ENCODE results near the gene ABHD8. TPM values are rescaled to one million over a fixed set of nuclear protein-coding genes. Genes with fewer than 3 reads are reported as not detected.
A peak's percentile ranks its signal among the peaks of the same experiment; 100 is the strongest.

The ABHD8 gene
- total RNA-seq, 1 experiment from 2014 or later: 5.2 TPM

DNA sequence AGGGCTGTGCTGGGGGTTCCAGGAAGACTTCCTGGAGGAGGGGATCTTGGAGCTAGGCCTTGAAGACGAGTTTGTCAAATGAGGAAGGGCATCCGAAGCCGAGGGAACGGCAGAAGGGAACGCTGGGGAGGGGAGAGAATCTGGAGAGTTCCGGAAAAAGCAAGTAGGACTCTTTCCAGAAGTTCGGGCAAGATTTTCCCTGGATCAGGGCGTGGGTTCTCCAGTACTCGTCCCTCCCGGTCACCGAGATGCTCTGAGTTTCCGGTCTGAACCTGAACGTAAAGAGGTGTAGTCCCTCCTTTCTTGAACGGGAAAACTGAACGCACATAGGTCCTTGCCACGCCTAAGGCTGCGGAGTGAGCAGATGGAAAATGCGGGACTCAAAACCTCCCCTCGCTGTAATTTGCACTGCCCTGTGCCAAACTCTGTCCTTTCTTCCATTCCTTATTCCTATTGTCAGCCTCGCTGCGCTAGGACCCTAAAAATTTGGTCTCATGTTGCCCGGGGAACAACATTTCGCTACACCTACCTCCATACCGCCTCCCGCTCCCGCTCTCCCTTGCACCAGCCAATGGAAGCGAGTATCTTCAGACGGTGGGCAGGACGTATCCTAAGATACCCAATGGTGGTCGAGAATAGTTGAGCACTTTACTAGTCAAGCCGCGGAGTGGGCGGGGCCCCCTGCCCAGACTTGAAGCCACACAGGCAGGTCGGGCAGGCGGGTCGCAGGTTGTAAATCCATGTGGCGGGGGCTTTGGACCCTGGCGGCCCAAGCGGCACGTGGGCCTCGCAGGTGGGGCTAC is 33.8 kb upstream of the ABHD8 start, which contains the start of gene GTPBP3:
Gene GTPBP3 (plus strand): TSS at position 682 of the 803 bp plus-strand sequence. CDS start 59 bp downstream, at position 741.
- peaks cover 42 to 71% of the 10 kb centered on the region in 2 experiments for H3K4me1 ChIP-seq (ENCODE audit: control insufficient read depth in 1 of 2, insufficient read depth in 2 of 2, low read length in 2 of 2)
- ChIA-PET POLR2A (interaction anchor here (1.4 to 1.6 kb wide), 2 partner anchors 20 to 28 kb away, joined by 3 to 5 read pairs; partner anchors contain the start of gene DDA1), RAD21 (ENCODE audit: low non-redundant PET in 1 of 2, low total read pairs in 2 of 2, uncharacterized antibody in 2 of 2, unreplicated experiment in 2 of 2) (no interaction called here), CTCF (interaction anchor here (2.2 kb wide), 1 partner anchor 11 kb away, joined by 5 read pairs; no protein-coding TSS in a partner anchor)
- no peaks in the 10 kb centered on the region for H4K20me1 ChIP-seq (ENCODE audit: insufficient read depth)
- H3K27me3 ChIP-seq (ENCODE audit: insufficient read depth, low read length): no peaks in the 10 kb centered on the region
- peak within 1 kb of the TSS; percentile 89 for H3K9ac ChIP-seq (ENCODE audit: low read length)
- H3K36me3 ChIP-seq (ENCODE audit: control insufficient read depth in 1 of 2, insufficient read depth in 2 of 2, low read length in 2 of 2): peaks cover 3 to 9% of the 10 kb centered on the region in 2 experiments; a peak in 1 of 4 replicates
- TSS peak; percentile 80 for BruUV-seq (replicated peaks)
- no peaks in the 10 kb centered on the region for H3K9me2 ChIP-seq (ENCODE audit: insufficient read depth)
- intact Hi-C loops (cut with micrococcal nuclease): no loop called here
- peak within 1 kb of the TSS; percentile 85 to 99 for H3K4me3 ChIP-seq (replicated peaks in 1 of 2; ENCODE audit: low read depth in 1 of 2, low read length in 2 of 2)
- peak within 1 kb of the TSS; percentile 92 for H2AFZ ChIP-seq (ENCODE audit: low read depth, low read length, poor library complexity, severe bottlenecking)
- peak within 1 kb of the TSS; percentile 93 for H3K27ac ChIP-seq (ENCODE audit: low read depth, low read length)
- peaks cover 21% of the 10 kb centered on the region for H3K79me2 ChIP-seq (ENCODE audit: insufficient read depth, low read length)
- peak within 1 kb of the TSS; percentile 97 for H3K4me2 ChIP-seq (ENCODE audit: low read length)
- no peaks in the 10 kb centered on the region for H3K9me3 ChIP-seq (ENCODE audit: control insufficient read depth in 1 of 2, insufficient read depth in 1 of 2, low read depth in 1 of 2, low read length in 2 of 2)
- DNase-seq (ENCODE audit: low read depth, low spot score) (peak; percentile 99), ATAC-seq (peak; percentile 64)
- TF ChIP-seq REST (IDR thresholded peaks at IDR 0.05; ENCODE audit: low read depth) (no peak), SRF (IDR thresholded peaks at IDR 0.05; ENCODE audit: low read depth) (no peak), CEBPB (IDR thresholded peaks at IDR 0.05; ENCODE audit: low read depth) (no peak), CBX3 (IDR thresholded peaks at IDR 0.05; ENCODE audit: low read depth) (peak; percentile 62; the same call in 1 of the 2 replicates), EGR1 (IDR thresholded peaks at IDR 0.05; ENCODE audit: low read depth) (no peak; the same call in 1 of the 2 replicates), YY1 (IDR thresholded peaks at IDR 0.05; ENCODE audit: extremely low read depth, insufficient replicate concordance, low read depth, low read length) (peak; percentile 59), TCF7L2 (IDR thresholded peaks at IDR 0.05; ENCODE audit: borderline replicate concordance, extremely low read depth, insufficient read depth, insufficient read length) (peak; percentile 82), JUND (IDR thresholded peaks at IDR 0.05) (no peak), ZFX (IDR thresholded peaks at IDR 0.05) (peak; percentile 56; the same call in 1 of the 2 replicates), POLR2AphosphoS5 (IDR thresholded peaks at IDR 0.05; ENCODE audit: low read depth, low read length) (peak; percentile 83), MAX (IDR thresholded peaks at IDR 0.05) (peak; percentile 94), SIN3A (IDR thresholded peaks at IDR 0.05; ENCODE audit: low read depth) (no peak; the same call in none of the 2 replicates), RAD21 (IDR thresholded peaks at IDR 0.05; ENCODE audit: low read depth) (no peak), ELF1 (IDR thresholded peaks at IDR 0.05; ENCODE audit: borderline replicate concordance, low read depth) (no peak), EZH2 (IDR thresholded peaks at IDR 0.05) (no peak), SP1 (IDR thresholded peaks at IDR 0.05; ENCODE audit: low read depth) (peak; percentile 97), POLR2A (IDR thresholded peaks at IDR 0.05; ENCODE audit: borderline replicate concordance, extremely low read depth, insufficient read depth, insufficient read length) (peak; percentile 65)
- TF ChIP-seq, protein P1, sequence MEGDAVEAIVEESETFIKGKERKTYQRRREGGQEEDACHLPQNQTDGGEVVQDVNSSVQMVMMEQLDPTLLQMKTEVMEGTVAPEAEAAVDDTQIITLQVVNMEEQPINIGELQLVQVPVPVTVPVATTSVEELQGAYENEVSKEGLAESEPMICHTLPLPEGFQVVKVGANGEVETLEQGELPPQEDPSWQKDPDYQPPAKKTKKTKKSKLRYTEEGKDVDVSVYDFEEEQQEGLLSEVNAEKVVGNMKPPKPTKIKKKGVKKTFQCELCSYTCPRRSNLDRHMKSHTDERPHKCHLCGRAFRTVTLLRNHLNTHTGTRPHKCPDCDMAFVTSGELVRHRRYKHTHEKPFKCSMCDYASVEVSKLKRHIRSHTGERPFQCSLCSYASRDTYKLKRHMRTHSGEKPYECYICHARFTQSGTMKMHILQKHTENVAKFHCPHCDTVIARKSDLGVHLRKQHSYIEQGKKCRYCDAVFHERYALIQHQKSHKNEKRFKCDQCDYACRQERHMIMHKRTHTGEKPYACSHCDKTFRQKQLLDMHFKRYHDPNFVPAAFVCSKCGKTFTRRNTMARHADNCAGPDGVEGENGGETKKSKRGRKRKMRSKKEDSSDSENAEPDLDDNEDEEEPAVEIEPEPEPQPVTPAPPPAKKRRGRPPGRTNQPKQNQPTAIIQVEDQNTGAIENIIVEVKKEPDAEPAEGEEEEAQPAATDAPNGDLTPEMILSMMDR (IDR thresholded peaks at IDR 0.05 in 2 of 3, conservative IDR thresholded peaks at IDR 0.05 in 1 of 3; ENCODE audit: borderline replicate concordance in 1 of 3, insufficient read depth in 1 of 3, low read depth in 2 of 3, low read length in 2 of 3): no peak
- TF ChIP-seq, protein P2, sequence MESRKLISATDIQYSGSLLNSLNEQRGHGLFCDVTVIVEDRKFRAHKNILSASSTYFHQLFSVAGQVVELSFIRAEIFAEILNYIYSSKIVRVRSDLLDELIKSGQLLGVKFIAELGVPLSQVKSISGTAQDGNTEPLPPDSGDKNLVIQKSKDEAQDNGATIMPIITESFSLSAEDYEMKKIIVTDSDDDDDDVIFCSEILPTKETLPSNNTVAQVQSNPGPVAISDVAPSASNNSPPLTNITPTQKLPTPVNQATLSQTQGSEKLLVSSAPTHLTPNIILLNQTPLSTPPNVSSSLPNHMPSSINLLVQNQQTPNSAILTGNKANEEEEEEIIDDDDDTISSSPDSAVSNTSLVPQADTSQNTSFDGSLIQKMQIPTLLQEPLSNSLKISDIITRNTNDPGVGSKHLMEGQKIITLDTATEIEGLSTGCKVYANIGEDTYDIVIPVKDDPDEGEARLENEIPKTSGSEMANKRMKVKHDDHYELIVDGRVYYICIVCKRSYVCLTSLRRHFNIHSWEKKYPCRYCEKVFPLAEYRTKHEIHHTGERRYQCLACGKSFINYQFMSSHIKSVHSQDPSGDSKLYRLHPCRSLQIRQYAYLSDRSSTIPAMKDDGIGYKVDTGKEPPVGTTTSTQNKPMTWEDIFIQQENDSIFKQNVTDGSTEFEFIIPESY (IDR thresholded peaks at IDR 0.05; ENCODE audit: extremely low read depth, insufficient replicate concordance, low read length): no peak

Measured in HCT116 (cell line).